GM10248 (cell line): Measurements from ENCODE around the gene NAA40.

ENCODE experiments used
- CTCF ChIA-PET: fragments of 300-600 bp; sonication (Branson Sonifier 250); formaldehyde crosslinking; extraction: SDS; loops from one replicate; lab custom pipeline; 2021; ENCODE audit warnings: antibody characterized with exemption; lab: Yijun Ruan, JAX
- POLR2A ChIA-PET: fragments of 350-650 bp; sonication (Branson Sonifier 250); formaldehyde crosslinking; extraction: SDS; loops from one replicate; lab custom pipeline; 2020; ENCODE audit warnings: antibody characterized with exemption; lab: Yijun Ruan, JAX
- DNase-seq: peaks from one replicate; pipeline ENCODE4 v3.0.0; 2012; ENCODE audit errors: extremely low spot score
- TF ChIP-seq, protein P1 (sequence below): IDR thresholded peaks from 2 replicates; pipeline ENCODE4 v1.5.1; 2012; ENCODE audit warnings: mild to moderate bottlenecking, low read depth; ENCODE audit errors: extremely low read depth, missing control alignments, control extremely low read depth

The NAA40 gene

DNA sequence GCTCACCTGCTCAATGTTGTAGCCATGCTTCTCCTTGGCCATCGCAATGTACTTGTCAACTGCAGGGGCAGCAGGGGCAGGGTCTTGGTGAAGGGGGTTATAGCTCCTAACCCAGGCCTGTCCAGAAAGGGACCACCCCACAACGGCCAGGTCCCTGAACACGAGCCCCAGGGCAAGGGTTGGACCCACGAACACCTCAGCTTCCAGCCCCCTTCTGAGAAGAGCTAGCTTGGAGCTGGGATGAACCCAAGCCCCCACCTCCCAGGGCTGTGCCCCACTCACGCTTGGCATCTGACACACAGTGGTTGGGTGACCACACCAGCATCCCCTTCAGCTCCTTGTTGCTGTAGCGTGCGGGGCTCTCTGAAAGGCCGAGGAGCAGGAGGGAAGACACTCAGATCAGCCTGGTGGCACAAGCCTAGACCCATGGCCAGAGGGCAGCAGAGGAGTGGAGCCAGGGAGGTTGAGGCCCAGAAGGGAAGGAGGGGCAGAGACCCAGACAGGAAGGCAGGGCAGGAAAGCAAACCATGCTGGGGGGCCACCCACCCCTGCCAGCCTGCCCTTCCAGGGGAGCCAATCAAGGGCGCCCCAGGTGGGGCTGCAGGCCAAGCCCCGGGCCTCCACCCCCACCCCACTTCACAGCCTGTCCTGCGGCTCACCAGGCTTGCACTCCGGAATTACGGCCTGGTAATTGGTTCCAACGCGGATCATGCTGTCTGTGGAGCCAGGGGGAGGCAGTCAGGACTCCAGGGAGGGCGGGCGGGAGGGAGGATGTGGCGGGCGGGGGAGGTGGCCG lies 23.7 kb upstream of the NAA40 start:
- ChIA-PET CTCF (interaction anchor here (0.9 to 1.2 kb wide), 3 partner anchors 8 to 78 kb away, joined by 3 to 5 read pairs (median 3); no protein-coding TSS in a partner anchor), POLR2A (interaction anchor here (0.6 kb wide), 1 partner anchor 126 kb away, joined by 3 read pairs; no protein-coding TSS in a partner anchor)
- TF ChIP-seq, protein P1, sequence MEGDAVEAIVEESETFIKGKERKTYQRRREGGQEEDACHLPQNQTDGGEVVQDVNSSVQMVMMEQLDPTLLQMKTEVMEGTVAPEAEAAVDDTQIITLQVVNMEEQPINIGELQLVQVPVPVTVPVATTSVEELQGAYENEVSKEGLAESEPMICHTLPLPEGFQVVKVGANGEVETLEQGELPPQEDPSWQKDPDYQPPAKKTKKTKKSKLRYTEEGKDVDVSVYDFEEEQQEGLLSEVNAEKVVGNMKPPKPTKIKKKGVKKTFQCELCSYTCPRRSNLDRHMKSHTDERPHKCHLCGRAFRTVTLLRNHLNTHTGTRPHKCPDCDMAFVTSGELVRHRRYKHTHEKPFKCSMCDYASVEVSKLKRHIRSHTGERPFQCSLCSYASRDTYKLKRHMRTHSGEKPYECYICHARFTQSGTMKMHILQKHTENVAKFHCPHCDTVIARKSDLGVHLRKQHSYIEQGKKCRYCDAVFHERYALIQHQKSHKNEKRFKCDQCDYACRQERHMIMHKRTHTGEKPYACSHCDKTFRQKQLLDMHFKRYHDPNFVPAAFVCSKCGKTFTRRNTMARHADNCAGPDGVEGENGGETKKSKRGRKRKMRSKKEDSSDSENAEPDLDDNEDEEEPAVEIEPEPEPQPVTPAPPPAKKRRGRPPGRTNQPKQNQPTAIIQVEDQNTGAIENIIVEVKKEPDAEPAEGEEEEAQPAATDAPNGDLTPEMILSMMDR: no peak
- no peak for DNase-seq

DNA sequence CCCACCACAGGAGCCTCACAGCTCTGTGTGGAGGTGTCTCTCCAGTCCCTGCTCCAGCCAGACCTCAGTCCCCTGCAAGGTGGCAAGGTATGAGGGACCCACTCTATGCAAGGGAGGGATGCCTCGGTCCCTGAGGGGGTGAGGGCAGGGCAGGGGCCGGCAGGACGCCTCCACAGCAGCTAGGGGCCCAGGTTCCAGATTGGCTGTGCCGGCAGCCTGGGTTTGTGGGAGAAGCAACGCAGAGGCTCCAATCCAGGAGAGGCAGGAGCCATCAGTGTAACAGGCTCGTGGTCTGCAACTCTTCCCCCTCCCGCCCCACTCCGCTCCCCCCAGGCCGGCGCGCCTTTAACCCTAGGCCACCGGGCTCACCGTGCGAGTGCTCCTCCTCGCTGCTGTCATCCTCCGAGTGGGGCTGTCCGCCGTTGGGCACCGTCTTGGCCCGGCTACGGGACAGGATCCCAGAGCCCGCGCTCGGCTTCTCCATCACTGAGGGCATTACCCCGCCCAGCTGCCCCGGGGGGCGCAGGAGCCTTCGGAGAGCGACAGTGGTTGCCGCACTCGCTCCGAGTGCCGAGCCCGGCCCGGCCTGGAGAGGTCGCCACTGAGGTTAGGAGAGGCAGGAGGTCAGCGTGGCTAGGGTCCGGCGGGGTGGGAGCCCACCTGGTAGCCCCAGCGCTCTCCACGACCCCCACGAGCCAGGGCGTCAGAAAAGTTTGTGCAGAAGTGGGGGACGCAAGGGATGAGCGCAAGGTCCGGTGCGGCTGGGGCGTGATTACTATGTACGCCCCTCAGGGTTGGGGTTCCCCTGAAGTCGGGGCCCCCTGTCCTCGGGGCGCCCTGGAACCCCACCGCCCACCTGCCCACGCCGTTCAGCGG lies 22.6 kb upstream of the NAA40 start:
- DNase-seq: no peak
- POLR2A ChIA-PET: interaction anchor here (0.6 kb wide), 2 partner anchors 18 to 23 kb away, joined by 3 to 4 read pairs; partner anchors contain the start of gene NAA40

DNA sequence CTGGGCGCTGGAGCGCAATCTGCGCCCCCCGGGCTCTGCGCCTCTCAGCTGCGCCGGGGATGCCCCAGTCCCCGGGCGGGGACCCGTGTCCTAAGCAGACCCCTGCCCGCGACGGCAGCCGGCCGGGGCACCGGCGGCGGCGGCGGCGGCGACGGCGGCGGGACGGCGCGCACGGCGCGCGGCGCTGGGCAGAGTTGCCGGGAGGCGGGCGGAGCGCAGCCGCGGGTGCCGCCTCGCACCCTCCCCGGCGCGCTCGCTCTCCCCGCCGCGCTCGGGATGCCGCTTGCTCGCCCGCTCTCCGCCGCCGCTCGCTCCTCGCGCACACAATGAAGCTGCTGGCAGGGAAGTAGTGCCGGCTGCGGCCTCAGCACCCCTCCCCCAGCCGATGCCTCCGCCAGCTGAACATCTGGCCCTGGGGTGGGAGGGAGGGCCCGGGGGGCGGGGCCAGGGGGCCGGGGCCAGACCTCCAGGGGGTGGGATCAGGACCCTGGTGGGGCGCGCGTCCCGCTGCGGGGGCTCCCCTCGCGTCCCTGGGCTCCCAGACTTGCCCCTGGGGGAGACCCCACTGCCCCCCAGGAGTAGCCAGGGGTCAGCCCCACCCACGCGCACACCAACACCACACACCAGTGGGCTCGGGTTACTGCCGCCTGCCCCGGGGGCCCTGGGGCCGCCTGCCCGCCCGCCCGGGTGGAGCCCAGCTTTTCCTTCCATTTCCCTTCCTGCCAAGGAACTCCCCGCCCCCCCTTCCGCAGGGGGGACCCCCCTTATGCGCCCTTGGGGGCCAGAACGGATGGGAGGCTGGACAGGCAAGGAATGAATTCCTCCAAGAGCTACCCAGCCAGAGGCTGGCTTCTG lies 21.7 kb upstream of the NAA40 start, which contains the start of gene RCOR2:
TSS of gene RCOR2 (minus strand) at position 328 of the 855 bp plus-strand sequence. CDS start 708 bp downstream, outside the sequence.
- POLR2A ChIA-PET: interaction anchor here (0.6 kb wide), 2 partner anchors 19 to 22 kb away, joined by 3 to 4 read pairs; partner anchors contain the start of gene NAA40
- CTCF ChIA-PET: interaction anchor here (1.2 to 2.4 kb wide), 4 partner anchors 11 to 80 kb away, joined by 3 to 9 read pairs (median 5); no protein-coding TSS in a partner anchor
- TF ChIP-seq, protein P1: no peak
- peak; percentile 85 for DNase-seq

More for the DNA sequence above, 22.6 kb upstream of the NAA40 start:
- TF ChIP-seq, protein P1: peak; percentile 41
- CTCF ChIA-PET: interaction anchor here (1.2 to 2.4 kb wide), 3 partner anchors 30 to 80 kb away, joined by 4 to 9 read pairs (median 5); no protein-coding TSS in a partner anchor

DNA sequence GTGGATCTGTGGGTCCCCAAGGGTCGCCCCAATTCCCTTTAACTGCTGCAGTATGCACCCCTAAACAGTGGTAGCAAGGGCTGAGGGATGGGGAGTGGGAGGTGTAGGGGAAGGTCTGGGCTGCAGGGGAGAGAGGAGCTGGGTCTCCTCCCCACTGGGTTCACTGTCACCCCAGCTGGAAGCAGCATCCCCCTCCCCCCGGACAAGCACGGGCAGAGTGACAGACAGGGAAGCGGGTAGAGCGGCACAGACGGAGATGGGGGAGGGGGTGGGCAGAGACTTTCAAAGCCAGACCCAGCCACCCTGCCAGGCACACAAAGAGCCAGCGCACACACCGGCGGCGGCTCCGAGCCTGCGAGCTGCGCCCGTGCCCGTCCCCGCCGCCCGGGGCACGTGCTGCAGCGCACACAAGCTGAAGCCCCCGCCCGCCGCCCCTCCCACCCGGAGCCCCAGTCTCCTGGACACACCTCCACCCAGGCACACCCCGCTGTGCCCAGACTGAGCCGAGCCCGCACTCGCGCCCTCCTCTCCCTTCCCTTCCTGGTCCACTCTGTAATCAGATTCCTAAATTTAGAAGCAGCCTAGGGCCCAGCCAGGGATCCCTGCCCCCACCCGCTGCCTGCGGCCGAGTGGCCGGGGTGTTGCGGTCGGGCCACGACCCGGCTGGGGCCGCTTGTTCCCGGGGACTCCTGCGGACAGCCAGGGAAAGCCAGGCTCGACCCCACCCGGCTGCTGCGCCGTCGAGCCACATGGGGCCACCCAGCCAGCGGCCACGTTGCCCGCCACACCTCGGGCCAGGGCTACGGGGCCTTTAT lies 20.9 kb upstream of the NAA40 start:
- ChIA-PET CTCF (interaction anchor here (1.2 to 2.4 kb wide), 4 partner anchors 11 to 81 kb away, joined by 3 to 9 read pairs (median 5); no protein-coding TSS in a partner anchor), POLR2A (interaction anchor here (0.6 kb wide), 1 partner anchor 101 kb away, joined by 3 read pairs; no protein-coding TSS in a partner anchor)
- DNase-seq: no peak
- TF ChIP-seq, protein P1: no peak

DNA sequence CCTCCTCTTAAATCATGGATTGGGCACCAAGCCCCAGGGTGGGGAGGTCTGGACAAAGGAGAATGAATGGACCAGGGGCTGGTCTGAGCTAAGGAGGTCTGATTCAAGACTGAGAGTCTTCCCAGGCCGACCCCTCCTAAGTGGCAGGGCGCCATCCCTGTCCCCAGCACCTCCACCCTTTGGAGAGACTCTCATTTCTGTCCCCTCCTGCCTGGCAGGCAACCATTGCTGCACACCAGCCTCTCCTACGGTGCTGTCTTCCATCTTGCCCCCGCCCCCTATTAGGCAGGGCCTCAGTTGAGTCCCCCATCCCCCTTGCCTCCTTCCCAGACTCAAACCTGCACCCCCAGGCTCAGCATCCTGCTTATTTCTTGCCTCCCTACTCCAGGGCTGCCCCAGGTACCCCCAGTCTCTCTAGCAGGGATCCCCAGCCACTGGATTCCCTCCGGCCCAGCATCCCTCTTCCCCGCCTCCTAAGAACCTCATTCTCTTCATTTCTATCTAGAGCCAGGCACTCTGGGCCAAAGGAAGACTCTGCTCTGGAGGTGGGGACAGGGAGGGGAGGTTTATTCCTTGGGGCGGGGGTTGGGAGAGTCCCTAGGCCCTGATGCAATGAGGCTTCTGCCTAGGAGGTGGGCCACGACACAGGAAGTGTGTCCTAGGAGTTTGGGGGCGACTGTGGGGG lies 20.2 kb upstream of the NAA40 start:
- CTCF ChIA-PET: interaction anchor here (1.7 to 2.4 kb wide), 2 partner anchors 12 to 81 kb away, joined by 6 to 9 read pairs; no protein-coding TSS in a partner anchor
- DNase-seq: no peak
- POLR2A ChIA-PET: interaction anchor here (0.6 kb wide), 2 partner anchors 32 to 102 kb away, joined by 3 read pairs; no protein-coding TSS in a partner anchor
- TF ChIP-seq, protein P1: no peak
